Smooth muscle cell (in vitro differentiated cells): ENCODE results near the gene CFAP99. TPM values are rescaled to one million over a fixed set of nuclear protein-coding genes. Genes with fewer than 3 reads are reported as not detected.

Source experiments
- DNase-seq: peaks from one replicate; lab custom pipeline; 2025; ENCODE audit not compliant: unreplicated experiment; lab: John Stamatoyannopoulos, UW
- H2AFZ ChIP-seq: fragments of 200-600 bp; sonication (generic); 2 replicates; pipeline ENCODE4 v1.6.0; 2016; ENCODE audit warnings: antibody characterized with exemption, low read depth, mild to moderate bottlenecking
- H3F3A ChIP-seq: fragments of 200-600 bp; sonication (generic); 2 replicates; pipeline ENCODE4 v1.6.0; 2017; ENCODE audit warnings: antibody characterized with exemption, low read depth
- H3K27ac ChIP-seq: fragments of 200-600 bp; sonication (generic); 2 replicates; pipeline ENCODE4 v1.5.1; 2016; ENCODE audit warnings: low read depth, mild to moderate bottlenecking
- H3K27me3 ChIP-seq: fragments of 200-600 bp; sonication (generic); 2 replicates; pipeline ENCODE4 v1.6.1; 2016; ENCODE audit warnings: low read depth, mild to moderate bottlenecking
- H3K36me3 ChIP-seq: fragments of 200-600 bp; sonication (generic); 2 replicates; pipeline ENCODE4 v1.5.1; 2016; ENCODE audit warnings: low read depth
- H3K4me1 ChIP-seq: fragments of 200-600 bp; sonication (generic); 2 replicates; pipeline ENCODE4 v1.5.1; 2016; ENCODE audit warnings: low read depth
- H3K4me2 ChIP-seq: fragments of 200-600 bp; sonication (generic); 2 replicates; pipeline ENCODE4 v1.6.0; 2016; ENCODE audit warnings: mild to moderate bottlenecking
- H3K4me3 ChIP-seq: fragments of 200-600 bp; sonication (generic); 2 replicates; pipeline ENCODE4 v1.5.1; 2016; ENCODE audit warnings: mild to moderate bottlenecking
- H3K79me2 ChIP-seq: fragments of 200-600 bp; sonication (generic); 2 replicates; pipeline ENCODE4 v1.6.0; 2016; ENCODE audit warnings: low read depth, mild to moderate bottlenecking
- H3K9ac ChIP-seq: fragments of 200-600 bp; sonication (generic); 2 replicates; pipeline ENCODE4 v1.6.0; 2016; ENCODE audit warnings: low read depth
- H3K9me3 ChIP-seq: fragments of 200-600 bp; sonication (generic); replicated peaks from 2 replicates; pipeline ENCODE4 v1.5.1; 2016; ENCODE audit warnings: low read depth
- H4K20me1 ChIP-seq: fragments of 200-600 bp; sonication (generic); 2 replicates; pipeline ENCODE4 v1.6.0; 2016; ENCODE audit warnings: low read depth
- CTCF ChIP-seq: fragments of 200-600 bp; sonication (generic); IDR thresholded peaks from 2 replicates; pipeline ENCODE4 v1.5.1; 2017; ENCODE audit warnings: borderline replicate concordance, mild to moderate bottlenecking, antibody characterized with exemption; ENCODE audit not compliant: insufficient read depth, poor library complexity, severe bottlenecking
- WGBS: methylation state at CpG from one replicate; pipeline ENCODE4 v1.1.7; 2016; ENCODE audit warnings: low lambda C conversion rate; 5-methylcytosine and 5-hydroxymethylcytosine counted together
- polyA plus RNA-seq: library from polyadenylated mRNA; unstranded; fragments of >200 nt; fragmentation: Nextera tagmentation; extraction: Ambion mirVana; gene quantifications from 2 replicates; pipeline ENCODE4 v1.2.1, GENCODE V29; 2016
- total RNA-seq: library from RNA; depleted of rRNA; stranded (reverse); fragments of >200 nt; gene quantifications from 2 replicates; pipeline ENCODE4 v1.2.3, GENCODE V29; 2014

The CFAP99 gene
- not detected in 2 replicates for total RNA-seq
- not detected in 2 replicates for polyA plus RNA-seq

- peak within 1 kb of the TSS; percentile 78 for H3K9ac ChIP-seq
Measured at GRCh38 chr4:2418650-2419571, at the start of gene CFAP99. Gene CFAP99, plus strand, starts transcription at chr4:2418955.

GRCh38 chr4:2370597-2371320, 48.0 kb upstream of the CFAP99 start:
- DNase-seq, result no peak
- no peaks in the 10 kb centered on the region for H3K27me3 ChIP-seq
- no peaks in the 10 kb centered on the region for H3K79me2 ChIP-seq
- H2AFZ ChIP-seq, result no peak overlapping the region
- H4K20me1 ChIP-seq, result no peaks in the 10 kb centered on the region
- H3K4me1 ChIP-seq, result no peaks in the 10 kb centered on the region
- H3K36me3 ChIP-seq, result no peaks in the 10 kb centered on the region
- H3K4me2 ChIP-seq, result no peak overlapping the region
- no peak overlapping the region for H3K4me3 ChIP-seq
- 88% methylated on average over 23 of the region's 26 CpGs for WGBS
- H3K27ac ChIP-seq, result no peak overlapping the region
- H3F3A ChIP-seq, result no peaks in the 10 kb centered on the region
- H3K9ac ChIP-seq, result no peak overlapping the region
- no peaks in the 10 kb centered on the region for H3K9me3 ChIP-seq
- no peak for TF ChIP-seq CTCF

More at GRCh38 chr4:2418650-2419571, at the start of gene CFAP99:
- no peaks in the 10 kb centered on the region for H3K79me2 ChIP-seq
- H3F3A ChIP-seq, result no peaks in the 10 kb centered on the region
- no peaks in the 10 kb centered on the region for H3K9me3 ChIP-seq
- H3K4me1 ChIP-seq, result peaks cover 14% of the 10 kb centered on the region
- TF ChIP-seq CTCF, result no peak
- DNase-seq, result peak; percentile 70
- H3K27ac ChIP-seq, result no peak within 1 kb of the TSS
- WGBS, result 5% methylated on average over 73 of the region's 94 CpGs
- peak within 1 kb of the TSS; percentile 60 for H3K4me3 ChIP-seq
- H2AFZ ChIP-seq, result peak within 1 kb of the TSS; percentile 40
- peak within 1 kb of the TSS; percentile 98 for H3K4me2 ChIP-seq
- peaks cover 77% of the 10 kb centered on the region for H3K27me3 ChIP-seq
- no peaks in the 10 kb centered on the region for H4K20me1 ChIP-seq
- no peaks in the 10 kb centered on the region for H3K36me3 ChIP-seq

- TF ChIP-seq CTCF, result no peak
- H3K27ac ChIP-seq, result no peak overlapping the region
- no peak overlapping the region for H3K4me2 ChIP-seq
- 85% methylated on average over 27 of the region's 27 CpGs for WGBS
- DNase-seq, result no peak
- H3F3A ChIP-seq, result no peaks in the 10 kb centered on the region
- no peaks in the 10 kb centered on the region for H3K79me2 ChIP-seq
- H3K9me3 ChIP-seq, result no peaks in the 10 kb centered on the region
- no peaks in the 10 kb centered on the region for H3K36me3 ChIP-seq
- no peaks in the 10 kb centered on the region for H4K20me1 ChIP-seq
- no peak overlapping the region for H2AFZ ChIP-seq
- no peaks in the 10 kb centered on the region for H3K27me3 ChIP-seq
- no peak overlapping the region for H3K4me3 ChIP-seq
- H3K4me1 ChIP-seq, result no peaks in the 10 kb centered on the region
- H3K9ac ChIP-seq, result no peak overlapping the region
Measured at GRCh38 chr4:2371765-2372487, 46.8 kb upstream of the CFAP99 start.
